ENCODE measurements around the gene OR51V1.
"Not testable (repeated sequence)": the region's sequence is repeated elsewhere in the genome, so short reads cannot be mapped to it uniquely, and the experiment has no call there.

- not testable (repeated sequence) for TF ChIP-seq CTCF (IDR thresholded peaks at IDR 0.05; ENCODE audit: insufficient read depth, low read length); SPI1 (IDR thresholded peaks at IDR 0.05; ENCODE audit: borderline replicate concordance, low read depth); POLR2AphosphoS5 (IDR thresholded peaks at IDR 0.05; ENCODE audit: low read depth)
Observed at GRCh38 chr11:5248498-5248897, 48.0 kb upstream of the OR51V1 start.
